SK-N-SH treated with all-trans-retinoic acid at 6 μM for 48 hours (cell line): Measurements from ENCODE around the gene LYL1.
A peak's percentile ranks its signal among the peaks of the same experiment; 100 is the strongest.

Experiments
- ATAC-seq: fragments of 200-7000 bp; cut with Tn5 transposase; 3 replicates; pipeline ENCODE4 v1.9.1; 2020; ENCODE audit warnings: mild to moderate bottlenecking, moderate library complexity
- ARNTL ChIP-seq: fragments of 450-650 bp; formaldehyde crosslinking; IDR thresholded peaks from 2 replicates; pipeline ENCODE4 v1.5.0; 2020; ENCODE audit warnings: low read depth, mild to moderate bottlenecking, moderate library complexity, borderline replicate concordance
- BACH2 ChIP-seq: fragments of 250-450 bp; sonication (Bioruptor Pico); IDR thresholded peaks from 2 replicates; pipeline ENCODE4 v1.9.0; 2021; ENCODE audit warnings: mild to moderate bottlenecking, borderline replicate concordance
- CREB5 ChIP-seq: fragments of 250-450 bp; sonication (Bioruptor Pico); IDR thresholded peaks from 2 replicates; pipeline ENCODE4 v1.5.1; 2020; ENCODE audit warnings: low read depth, mild to moderate bottlenecking, moderate library complexity
- CSDC2 ChIP-seq: fragments of 250-450 bp; sonication (Bioruptor Pico); IDR thresholded peaks from 2 replicates; pipeline ENCODE4 v1.5.0; 2020; ENCODE audit warnings: mild to moderate bottlenecking, moderate library complexity
- CSRNP3 ChIP-seq: fragments of 250-450 bp; sonication (Bioruptor Pico); IDR thresholded peaks from 2 replicates; pipeline ENCODE4 v1.5.1; 2021; ENCODE audit warnings: mild to moderate bottlenecking, moderate library complexity
- GLIS3 ChIP-seq: fragments of 250-450 bp; sonication (Bioruptor Pico); IDR thresholded peaks from 2 replicates; pipeline ENCODE4 v1.5.0; 2020; ENCODE audit warnings: mild to moderate bottlenecking, moderate library complexity
- ISL1 ChIP-seq: fragments of 250-450 bp; sonication (Bioruptor Pico); IDR thresholded peaks from 2 replicates; pipeline ENCODE4 v2.1.2; 2022; ENCODE audit warnings: mild to moderate bottlenecking, moderate library complexity
- PATZ1 ChIP-seq: fragments of 250-450 bp; sonication (Bioruptor Pico); IDR thresholded peaks from 2 replicates; pipeline ENCODE4 v1.8.0; 2020; ENCODE audit warnings: mild to moderate bottlenecking, moderate library complexity, borderline replicate concordance
- POU6F1 ChIP-seq: fragments of 250-450 bp; sonication (Bioruptor Pico); IDR thresholded peaks from 2 replicates; pipeline ENCODE4 v1.8.0; 2021; ENCODE audit warnings: low read depth, mild to moderate bottlenecking, moderate library complexity, borderline replicate concordance
- PPARA ChIP-seq: fragments of 250-450 bp; sonication (Bioruptor Pico); IDR thresholded peaks from 2 replicates; pipeline ENCODE4 v1.5.0; 2020; ENCODE audit warnings: mild to moderate bottlenecking, borderline replicate concordance
- RARB ChIP-seq: fragments of 250-450 bp; sonication (Bioruptor Pico); IDR thresholded peaks from 2 replicates; pipeline ENCODE4 v1.8.0; 2021; ENCODE audit warnings: mild to moderate bottlenecking, moderate library complexity
- SNAI2 ChIP-seq: fragments of 250-450 bp; sonication (Bioruptor Pico); IDR thresholded peaks from 2 replicates; pipeline ENCODE4 v1.5.0; 2020; ENCODE audit warnings: mild to moderate bottlenecking, moderate library complexity
- TCF4 ChIP-seq: fragments of 250-450 bp; sonication (Bioruptor Pico); IDR thresholded peaks from 2 replicates; pipeline ENCODE4 v1.8.0; 2021; ENCODE audit warnings: mild to moderate bottlenecking, moderate library complexity, borderline replicate concordance
- TOX ChIP-seq: fragments of 250-450 bp; sonication (Bioruptor Pico); IDR thresholded peaks from 2 replicates; pipeline ENCODE4 v1.8.0; 2021; ENCODE audit warnings: mild to moderate bottlenecking, moderate library complexity, borderline replicate concordance
- TSHZ2 ChIP-seq: fragments of 250-450 bp; sonication (Bioruptor Pico); IDR thresholded peaks from 2 replicates; pipeline ENCODE4 v1.5.0; 2020; ENCODE audit warnings: mild to moderate bottlenecking, moderate library complexity
- ZC3H10 ChIP-seq: fragments of 250-450 bp; sonication (Bioruptor Pico); IDR thresholded peaks from 2 replicates; pipeline ENCODE4 v1.5.1; 2021; ENCODE audit warnings: mild to moderate bottlenecking, moderate library complexity
- ZFP3 ChIP-seq: fragments of 250-450 bp; sonication (Bioruptor Pico); IDR thresholded peaks from 2 replicates; pipeline ENCODE4 v1.5.0; 2020; ENCODE audit warnings: mild to moderate bottlenecking, moderate library complexity
- ZNF565 ChIP-seq: fragments of 450-650 bp; formaldehyde crosslinking; conservative IDR thresholded peaks from 2 replicates; pipeline ENCODE4 v1.5.0; 2020; ENCODE audit warnings: low read depth, mild to moderate bottlenecking, moderate library complexity
- ZNF70 ChIP-seq: fragments of 450-650 bp; formaldehyde crosslinking; IDR thresholded peaks from 2 replicates; pipeline ENCODE4 v1.5.0; 2020; ENCODE audit warnings: mild to moderate bottlenecking, moderate library complexity
- ZNF8 ChIP-seq: fragments of 450-650 bp; formaldehyde crosslinking; IDR thresholded peaks from 2 replicates; pipeline ENCODE4 v1.5.0; 2020; ENCODE audit warnings: mild to moderate bottlenecking, moderate library complexity

Gene LYL1

GRCh38 chr19:13070425-13071140 lies 32.1 kb downstream of the LYL1 start:
- TF ChIP-seq PATZ1, result no peak
- no peak for TF ChIP-seq ISL1 (CRISPR knock-in tag)
- TF ChIP-seq, all 23 proteins: peak for 0
- ATAC-seq, result no peak

GRCh38 chr19:13069415-13070359 lies 33.0 kb downstream of the LYL1 start:
- ATAC-seq, result no peak; the same call in 1 of the 3 replicates
- no peak for TF ChIP-seq POU6F1 (CRISPR knock-in tag)
- TF ChIP-seq TCF4 (CRISPR knock-in tag), result peak; percentile 72; the same call in 1 of the 2 replicates
- TF ChIP-seq, all 23 proteins: peak for 1

- TF ChIP-seq ARNTL, result no peak
- no peak for TF ChIP-seq SNAI2 (CRISPR knock-in tag)
- no peak for TF ChIP-seq ZNF70 (CRISPR knock-in tag)
- TF ChIP-seq ZFP3 (CRISPR knock-in tag), result no peak
- TF ChIP-seq CREB5 (CRISPR knock-in tag), result no peak
- no peak for TF ChIP-seq ZNF565 (CRISPR knock-in tag)
- no peak for TF ChIP-seq PATZ1
- no peak for TF ChIP-seq CSDC2 (CRISPR knock-in tag)
- TF ChIP-seq ZC3H10 (CRISPR knock-in tag), result no peak
- TF ChIP-seq TCF4 (CRISPR knock-in tag), result no peak
- TF ChIP-seq RARB, result no peak
- TF ChIP-seq GLIS3 (CRISPR knock-in tag), result no peak
- no peak for TF ChIP-seq PPARA (CRISPR knock-in tag)
- no peak for ATAC-seq
Observed at GRCh38 chr19:13068085-13068846, 34.4 kb downstream of the LYL1 start.

- ATAC-seq, result no peak
- TF ChIP-seq ARNTL, result no peak
- TF ChIP-seq TSHZ2 (CRISPR knock-in tag), result no peak
- TF ChIP-seq ZNF565 (CRISPR knock-in tag), result no peak
- no peak for TF ChIP-seq BACH2 (CRISPR knock-in tag)
- TF ChIP-seq PPARA (CRISPR knock-in tag), result no peak
- no peak for TF ChIP-seq CSRNP3 (CRISPR knock-in tag)
- no peak for TF ChIP-seq GLIS3 (CRISPR knock-in tag)
- TF ChIP-seq ZNF8 (CRISPR knock-in tag), result no peak
- TF ChIP-seq TOX (CRISPR knock-in tag), result no peak
- TF ChIP-seq ZC3H10 (CRISPR knock-in tag), result no peak
Observed at GRCh38 chr19:13066933-13067807, 35.5 kb downstream of the LYL1 start.
